Parathyroid adenoma (tissue), 2 donors: ENCODE measurements around the gene CACNG6.

Source experiments
- H2AFZ ChIP-seq: fragments of 300-600 bp; sonication (generic); one replicate; pipeline ENCODE4 v1.7.0; 2017; ENCODE audit warnings: antibody characterized with exemption, mild to moderate bottlenecking
- H3K27ac ChIP-seq: fragments of 300-600 bp; sonication (generic); one replicate; pipeline ENCODE4 v1.7.0; 2017
- H3K27me3 ChIP-seq: fragments of 300-600 bp; sonication (generic); one replicate; pipeline ENCODE4 v1.7.0; 2017; ENCODE audit warnings: low read length; ENCODE audit not compliant: control insufficient read depth, insufficient read depth
- H3K36me3 ChIP-seq: fragments of 300-600 bp; sonication (generic); one replicate; pipeline ENCODE4 v1.7.0; 2017; ENCODE audit warnings: low read length; ENCODE audit not compliant: control insufficient read depth, insufficient read depth
- H3K4me1 ChIP-seq: fragments of 300-600 bp; sonication (generic); one replicate; pipeline ENCODE4 v1.7.0; 2017; ENCODE audit warnings: control low read depth
- H3K4me2 ChIP-seq: fragments of 300-600 bp; sonication (generic); one replicate; pipeline ENCODE4 v1.7.0; 2017; ENCODE audit warnings: low read length
- H3K4me3 ChIP-seq: fragments of 300-600 bp; sonication (generic); one replicate; pipeline ENCODE4 v1.7.0; 2017; ENCODE audit warnings: low read depth, low read length
- H3K79me2 ChIP-seq: fragments of 300-600 bp; sonication (generic); one replicate; pipeline ENCODE4 v1.7.0; 2017; ENCODE audit warnings: control low read depth
- H3K9ac ChIP-seq: fragments of 300-600 bp; sonication (generic); one replicate; pipeline ENCODE4 v1.7.0; 2017; ENCODE audit warnings: mild to moderate bottlenecking
- H3K9me3 ChIP-seq: fragments of 300-600 bp; sonication (generic); one replicate; pipeline ENCODE4 v1.7.0; 2017; ENCODE audit warnings: low read length; ENCODE audit not compliant: control insufficient read depth
- CTCF ChIP-seq: fragments of 300-600 bp; sonication (generic); IDR thresholded peaks from one replicate; pipeline ENCODE4 v1.7.0; 2017; ENCODE audit warnings: antibody characterized with exemption, mild to moderate bottlenecking
- donor health status: primary hyperparathyroidism.

Gene CACNG6

GRCh38 chr19:54042989-54043388 lies 51.6 kb downstream of the CACNG6 start:
- H3K4me2 ChIP-seq, result no peak overlapping the region
- no peaks in the 10 kb centered on the region for H3K4me1 ChIP-seq
- H3K79me2 ChIP-seq, result no peaks in the 10 kb centered on the region
- H3K27ac ChIP-seq, result no peak overlapping the region
- H3K27me3 ChIP-seq, result no peaks in the 10 kb centered on the region
- H3K36me3 ChIP-seq, result no peaks in the 10 kb centered on the region
- no peak overlapping the region for H2AFZ ChIP-seq
- no peak overlapping the region for H3K4me3 ChIP-seq
- no peak overlapping the region for H3K9ac ChIP-seq
- no peaks in the 10 kb centered on the region for H3K9me3 ChIP-seq
- TF ChIP-seq CTCF, result no peak

GRCh38 chr19:54045771-54046170 lies 54.3 kb downstream of the CACNG6 start:
- no peaks in the 10 kb centered on the region for H3K36me3 ChIP-seq
- H3K27ac ChIP-seq, result no peak overlapping the region
- H2AFZ ChIP-seq, result no peak overlapping the region
- H3K4me2 ChIP-seq, result no peak overlapping the region
- H3K4me1 ChIP-seq, result no peaks in the 10 kb centered on the region
- H3K79me2 ChIP-seq, result no peaks in the 10 kb centered on the region
- H3K9me3 ChIP-seq, result no peaks in the 10 kb centered on the region
- H3K4me3 ChIP-seq, result no peak overlapping the region
- no peak overlapping the region for H3K9ac ChIP-seq
- H3K27me3 ChIP-seq, result no peaks in the 10 kb centered on the region
- TF ChIP-seq CTCF, result no peak

- Histone ChIP-seq H3K27me3 (no peaks in the 10 kb centered on the region), H3K4me2 (no peak overlapping the region), H3K36me3 (no peaks in the 10 kb centered on the region), H3K4me3 (no peak overlapping the region), H3K79me2 (no peaks in the 10 kb centered on the region), H3K9ac (no peak overlapping the region), H3K27ac (no peak overlapping the region), H3K9me3 (no peaks in the 10 kb centered on the region), H2AFZ (no peak overlapping the region), H3K4me1 (no peaks in the 10 kb centered on the region)
- TF ChIP-seq CTCF, result no peak
These were observed 56.2 kb downstream of the CACNG6 start for GRCh38 chr19:54047616-54048015.
